CD14-positive monocyte (primary cell): ENCODE data around the gene DRC7. TPM values are rescaled to one million over a fixed set of nuclear protein-coding genes. Genes with fewer than 3 reads are reported as not detected.

ENCODE experiments used
- DNase-seq, 3 donors: peaks; one replicate each; pipeline ENCODE4 v3.0.0-alpha.2; 2011 to 2022
- H2AFZ ChIP-seq: 2 replicates; pipeline ENCODE4 v1.6.0; 2012; ENCODE audit warnings: mild to moderate bottlenecking, low read depth, low read length, inconsistent platforms; ENCODE audit not compliant: insufficient read depth, poor library complexity, severe bottlenecking
- H3K27ac ChIP-seq, 2 donors: 1 replicate in 1 of 2; 2 replicates in 1 of 2; pipeline ENCODE4 v1.5.1; 2012 to 2013; ENCODE audit warnings: low read length in 2 of 2, control low read depth in 1 of 2, inconsistent platforms in 1 of 2, low read depth in 1 of 2, mild to moderate bottlenecking in 1 of 2
- H3K27me3 ChIP-seq, 2 donors: one replicate each; pipeline versions ENCODE4 v1.6.0 to v1.6.1; 2011 to 2013; ENCODE audit warnings: low read length in 2 of 2; ENCODE audit not compliant: control insufficient read depth in 2 of 2, insufficient read depth in 2 of 2
- H3K36me3 ChIP-seq, 2 donors: replicated peaks in 1 of 2; 1 replicate in 1 of 2; 2 replicates in 1 of 2; pipeline versions ENCODE4 v1.5.1 to v1.6.1; 2012 to 2013; ENCODE audit warnings: low read length in 2 of 2, control low read depth in 1 of 2, inconsistent platforms in 1 of 2, mild to moderate bottlenecking in 1 of 2; ENCODE audit not compliant: insufficient read depth in 2 of 2, control insufficient read depth in 1 of 2
- H3K4me1 ChIP-seq, 2 donors: 1 replicate in 1 of 2; 2 replicates in 1 of 2; pipeline versions ENCODE4 v1.5.1 to v1.6.1; 2012 to 2013; ENCODE audit warnings: low read length in 2 of 2, control low read depth in 1 of 2, inconsistent platforms in 1 of 2, mild to moderate bottlenecking in 1 of 2, moderate library complexity in 1 of 2; ENCODE audit not compliant: insufficient read depth in 2 of 2, control insufficient read depth in 1 of 2
- H3K4me2 ChIP-seq: replicated peaks from 2 replicates; pipeline ENCODE3; 2012; ENCODE audit warnings: low read length, moderate library complexity, mild to moderate bottlenecking; ENCODE audit not compliant: poor library complexity, severe bottlenecking; ENCODE audit errors: extremely low read depth
- H3K4me3 ChIP-seq, 3 experiments: fragments of 200-600 bp in 1 of 3; sonication (generic) in 1 of 3; replicated peaks in 1 of 3; 1 replicate in 2 of 3; 2 replicates in 1 of 3; pipeline ENCODE4 v1.5.1; 2011 to 2013; ENCODE audit warnings: low read length in 3 of 3, mild to moderate bottlenecking in 3 of 3, control low read depth in 2 of 3, low read depth in 2 of 3, inconsistent platforms in 1 of 3, moderate library complexity in 1 of 3
- H3K79me2 ChIP-seq: 2 replicates; pipeline ENCODE4 v1.6.0; 2012; ENCODE audit warnings: mild to moderate bottlenecking, control low read depth, inconsistent platforms, low read length, moderate library complexity; ENCODE audit not compliant: insufficient read depth
- H3K9ac ChIP-seq: 2 replicates; pipeline ENCODE4 v1.6.0; 2017; ENCODE audit warnings: low read length, mild to moderate bottlenecking; ENCODE audit not compliant: insufficient read depth, poor library complexity, severe bottlenecking
- H3K9me3 ChIP-seq, 2 donors: replicated peaks in 1 of 2; 1 replicate in 1 of 2; 2 replicates in 1 of 2; pipeline versions ENCODE4 v1.5.1 to v1.6.1; 2012 to 2013; ENCODE audit warnings: low read length in 2 of 2, control low read depth in 1 of 2; ENCODE audit not compliant: control insufficient read depth in 1 of 2, insufficient read depth in 1 of 2
- H4K20me1 ChIP-seq: 2 replicates; pipeline ENCODE4 v1.6.0; 2012; ENCODE audit warnings: mild to moderate bottlenecking, low read length, control low read depth, moderate library complexity; ENCODE audit not compliant: insufficient read depth
- H3K27ac Mint-ChIP-seq, 7 donors: one replicate each; pipeline ENCODE4 v1.8.0; 2020; ENCODE audit warnings: mild to moderate bottlenecking in 7 of 7, mixed read lengths in 7 of 7, moderate library complexity in 6 of 7, inconsistent platforms in 2 of 7
- H3K27me3 Mint-ChIP-seq, 3 donors: one replicate each; pipeline ENCODE4 v1.8.0; 2021 to 2022; ENCODE audit warnings: low read depth in 3 of 3, mild to moderate bottlenecking in 3 of 3, mixed read lengths in 3 of 3, moderate library complexity in 3 of 3, inconsistent platforms in 1 of 3
- H3K36me3 Mint-ChIP-seq, 2 donors: one replicate each; pipeline ENCODE4 v1.8.0; 2020; ENCODE audit warnings: mixed read lengths in 2 of 2, inconsistent platforms in 1 of 2, mild to moderate bottlenecking in 1 of 2
- H3K4me1 Mint-ChIP-seq: one replicate; pipeline ENCODE4 v1.8.0; 2020; ENCODE audit warnings: mild to moderate bottlenecking, mixed read lengths
- H3K4me3 Mint-ChIP-seq, 2 donors: one replicate each; pipeline ENCODE4 v1.8.0; 2020; ENCODE audit warnings: mild to moderate bottlenecking in 2 of 2, mixed read lengths in 2 of 2, moderate library complexity in 1 of 2
- H3K9me3 Mint-ChIP-seq, 7 donors: one replicate each; pipeline ENCODE4 v1.8.0; 2020 to 2022; ENCODE audit warnings: mixed read lengths in 7 of 7, mild to moderate bottlenecking in 6 of 7, moderate library complexity in 6 of 7, inconsistent platforms in 2 of 7
- WGBS: methylation state at CpG from one replicate; pipeline ENCODE4 v1.1.5; 2013; ENCODE audit warnings: missing lambda C conversion rate; ENCODE audit not compliant: insufficient coverage; 5-methylcytosine and 5-hydroxymethylcytosine counted together
- intact Hi-C, 2 donors: fragments of 100-400 bp; cut with micrococcal nuclease; formaldehyde crosslinking; loops; one replicate each; pipeline versions ENCODE4 v1.15.0 to v1.15.1; 2023
- polyA plus RNA-seq, 3 donors: library from polyadenylated mRNA; depleted of rRNA in 1 of 3; unstranded in 2 of 3; stranded (reverse) in 1 of 3; fragments of 300-500 nt in 2 of 3; fragments of >200 nt in 1 of 3; fragmentation: Illumina TruSeq in 2 of 3; gene quantifications; 1 replicate in 2 of 3; 2 replicates in 1 of 3; pipeline ENCODE4 v1.2.3, GENCODE V29; 2012 to 2021
- TF ChIP-seq, protein P1 (sequence below): fragments of 200-600 bp; IDR thresholded peaks from one replicate; pipeline ENCODE4 v1.8.0; 2022; ENCODE audit warnings: antibody characterized with exemption, mild to moderate bottlenecking

Gene DRC7
- polyA plus RNA-seq, 3 donors, result 0.11 to 0.41 TPM; not detected in 1

GRCh38 chr16:57736419-57737351 is 42.1 kb downstream of the DRC7 start:
- H3K9me3 ChIP-seq, result no peaks in the 10 kb centered on the region
- H3K9ac ChIP-seq, result peak overlapping the region; percentile 80
- peak overlapping the region; percentile 96 to 98 for H3K4me3 Mint-ChIP-seq
- peak overlapping the region; percentile 23 to 77 for H3K27ac ChIP-seq
- peak overlapping the region; percentile 99 for H3K4me2 ChIP-seq
- H2AFZ ChIP-seq, result peak overlapping the region; percentile 91
- peaks cover 0 to 3% (median 2%) of the 10 kb centered on the region in 3 donors for H3K27me3 Mint-ChIP-seq
- intact Hi-C loops, result loop anchor here (5.0 to 10.0 kb wide), 5 partner anchors 89 to 432 kb away; partner anchors contain the start of genes CFAP20 (in 1 of the 2), POLR2C (in 1 of the 2), USB1 (in 1 of the 2) and ZNF319 (in 1 of the 2)
- H3K79me2 ChIP-seq, result no peaks in the 10 kb centered on the region
- H3K4me1 Mint-ChIP-seq, result peaks cover 18% of the 10 kb centered on the region
- WGBS, result 8% methylated on average over 13 of the region's 23 CpGs
- H3K27me3 ChIP-seq, result no peaks in the 10 kb centered on the region
- peaks cover 10 to 18% of the 10 kb centered on the region in 2 donors for H3K36me3 Mint-ChIP-seq
- peak; percentile 12 to 28 (median 26) for DNase-seq
- no peaks in the 10 kb centered on the region for H4K20me1 ChIP-seq
- peak overlapping the region; percentile 84 to 93 (median 91) for H3K4me3 ChIP-seq
- H3K9me3 Mint-ChIP-seq, result peaks cover 0 to 8% (median 0%) of the 10 kb centered on the region in 7 donors
- H3K27ac Mint-ChIP-seq, result peak overlapping the region; percentile 72 to 97 (median 90)
- TF ChIP-seq, protein P1, sequence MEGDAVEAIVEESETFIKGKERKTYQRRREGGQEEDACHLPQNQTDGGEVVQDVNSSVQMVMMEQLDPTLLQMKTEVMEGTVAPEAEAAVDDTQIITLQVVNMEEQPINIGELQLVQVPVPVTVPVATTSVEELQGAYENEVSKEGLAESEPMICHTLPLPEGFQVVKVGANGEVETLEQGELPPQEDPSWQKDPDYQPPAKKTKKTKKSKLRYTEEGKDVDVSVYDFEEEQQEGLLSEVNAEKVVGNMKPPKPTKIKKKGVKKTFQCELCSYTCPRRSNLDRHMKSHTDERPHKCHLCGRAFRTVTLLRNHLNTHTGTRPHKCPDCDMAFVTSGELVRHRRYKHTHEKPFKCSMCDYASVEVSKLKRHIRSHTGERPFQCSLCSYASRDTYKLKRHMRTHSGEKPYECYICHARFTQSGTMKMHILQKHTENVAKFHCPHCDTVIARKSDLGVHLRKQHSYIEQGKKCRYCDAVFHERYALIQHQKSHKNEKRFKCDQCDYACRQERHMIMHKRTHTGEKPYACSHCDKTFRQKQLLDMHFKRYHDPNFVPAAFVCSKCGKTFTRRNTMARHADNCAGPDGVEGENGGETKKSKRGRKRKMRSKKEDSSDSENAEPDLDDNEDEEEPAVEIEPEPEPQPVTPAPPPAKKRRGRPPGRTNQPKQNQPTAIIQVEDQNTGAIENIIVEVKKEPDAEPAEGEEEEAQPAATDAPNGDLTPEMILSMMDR, result no peak
- peaks cover 0 to 5% of the 10 kb centered on the region in 2 donors for H3K36me3 ChIP-seq
- peaks cover 22 to 23% of the 10 kb centered on the region in 2 donors for H3K4me1 ChIP-seq

DNA sequence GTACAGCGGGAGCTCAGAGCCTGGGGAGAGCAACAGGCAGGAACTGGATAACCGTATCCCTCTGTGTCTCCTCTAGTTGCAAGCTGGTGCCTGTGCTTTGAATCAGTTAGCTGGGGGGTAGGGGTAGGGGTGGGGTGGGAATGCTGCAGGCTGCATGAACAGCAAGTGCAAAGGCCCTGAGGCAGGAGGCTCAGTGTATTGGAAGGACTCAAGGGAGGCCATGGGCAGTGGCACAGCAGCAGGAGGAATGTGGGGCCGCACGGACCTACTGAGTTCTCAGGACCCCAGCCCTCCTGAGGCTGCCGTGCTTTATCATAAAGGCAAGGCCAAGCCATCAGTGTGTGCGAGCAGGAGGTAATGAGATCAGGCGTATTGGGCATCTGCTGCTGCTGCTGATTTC is 44.2 kb downstream of the DRC7 start:
- TF ChIP-seq, protein P1, result no peak
- intact Hi-C loops, result loop anchor here (5.0 to 10.0 kb wide), 5 partner anchors 92 to 434 kb away; partner anchors contain the start of genes CFAP20 (in 1 of the 2), POLR2C (in 1 of the 2), USB1 (in 1 of the 2) and ZNF319 (in 1 of the 2)
- Histone ChIP-seq H3K27ac (no peak overlapping the region), H4K20me1 (no peaks in the 10 kb centered on the region), H3K4me3 (no peak overlapping the region), H3K27me3 (no peaks in the 10 kb centered on the region), H2AFZ (no peak overlapping the region), H3K4me1 (peaks cover 19 to 22% of the 10 kb centered on the region in 2 donors), H3K36me3 (peaks cover 12 to 26% of the 10 kb centered on the region in 2 donors), H3K4me2 (no peak overlapping the region), H3K9me3 (no peaks in the 10 kb centered on the region), H3K9ac (no peak overlapping the region), H3K79me2 (no peaks in the 10 kb centered on the region)
- peak overlapping the region in 1 of 2 donors; percentile 37 for H3K4me3 Mint-ChIP-seq
- peaks cover 0 to 2% (median 2%) of the 10 kb centered on the region in 3 donors for H3K27me3 Mint-ChIP-seq
- peaks cover 0 to 3% (median 0%) of the 10 kb centered on the region in 7 donors for H3K9me3 Mint-ChIP-seq
- peaks cover 18 to 32% of the 10 kb centered on the region in 2 donors for H3K36me3 Mint-ChIP-seq
- H3K27ac Mint-ChIP-seq, result no peak overlapping the region
- no peak for DNase-seq
- WGBS, result 91% methylated on average over 7 of the region's 7 CpGs
- peaks cover 17% of the 10 kb centered on the region for H3K4me1 Mint-ChIP-seq
